Gastrocnemius medialis (tissue), 4 donors: Measurements from ENCODE around the gene POPDC2. TPM values are rescaled to one million over a fixed set of nuclear protein-coding genes. Genes with fewer than 3 reads are reported as not detected.

Experiments
- ATAC-seq, 2 donors: fragments of 150-250 bp; one replicate each; pipeline ENCODE4 v1.9.1; 2016
- DNase-seq, 2 donors: peaks; one replicate each; pipeline ENCODE4 v3.0.0-alpha.2; 2019
- H3K27ac ChIP-seq, 4 donors: fragments of 200-600 bp; sonication (generic); 1 replicate in 1 of 4; 2 replicates in 3 of 4; pipeline ENCODE4 v1.5.1; 2016 to 2018; ENCODE audit warnings: mild to moderate bottlenecking in 2 of 4, moderate library complexity in 1 of 4
- H3K27me3 ChIP-seq, 3 donors: fragments of 200-600 bp; sonication (generic) in 2 of 3; 1 replicate in 1 of 3; 2 replicates in 2 of 3; pipeline versions ENCODE4 v1.5.1 to v1.6.0; 2016 to 2019; ENCODE audit warnings: mild to moderate bottlenecking in 1 of 3, moderate library complexity in 1 of 3
- H3K36me3 ChIP-seq, 2 donors: fragments of 200-600 bp; sonication (generic) in 1 of 2; one replicate each; pipeline ENCODE4 v1.5.1; 2017 to 2018
- H3K4me1 ChIP-seq, 2 donors: fragments of 200-600 bp; sonication (generic) in 1 of 2; one replicate each; pipeline ENCODE4 v1.5.1; 2016 to 2017; ENCODE audit warnings: mild to moderate bottlenecking in 2 of 2
- H3K4me3 ChIP-seq, 4 donors: fragments of 200-600 bp; sonication (generic) in 3 of 4; 1 replicate in 1 of 4; 2 replicates in 3 of 4; pipeline ENCODE4 v1.5.1; 2016 to 2019; ENCODE audit warnings: mild to moderate bottlenecking in 2 of 4
- H3K9me3 ChIP-seq, 3 donors: fragments of 200-600 bp; sonication (generic) in 2 of 3; 1 replicate in 1 of 3; 2 replicates in 2 of 3; pipeline ENCODE4 v1.5.1; 2016 to 2019
- POLR2A ChIP-seq, 2 donors: fragments of 450-650 bp; IDR thresholded peaks; one replicate each; pipeline ENCODE4 v1.6.1; 2017; ENCODE audit warnings: antibody characterized with exemption in 2 of 2, mild to moderate bottlenecking in 2 of 2, moderate library complexity in 2 of 2
- in situ Hi-C, 4 donors: fragments of 200-750 bp; cut with MboI; loops; one replicate each; pipeline versions ENCODE4 v1.15.0 to v1.8.0; 2017; ENCODE audit warnings: low sequenced_read_pairs in 4 of 4
- intact Hi-C: fragments of 100-400 bp; cut with DNase I; formaldehyde crosslinking; loops from one replicate; pipeline ENCODE4 v1.15.1; 2023; ENCODE audit warnings: low total_unique reads
- total RNA-seq, 4 donors: library from RNA; depleted of rRNA; stranded (reverse); fragments of >200 nt; gene quantifications; one replicate each; pipeline versions ENCODE4 v1.1.0 to v1.2.3, GENCODE V29; 2016
- TF ChIP-seq, protein P1 (sequence below), 5 experiments: fragments of 450-650 bp in 3 of 5; fragments of 200-600 bp in 2 of 5; sonication (generic) in 2 of 5; IDR thresholded peaks in 4 of 5; conservative IDR thresholded peaks in 1 of 5; 1 replicate in 4 of 5; 2 replicates in 1 of 5; pipeline ENCODE4 v1.5.1; 2016 to 2019; ENCODE audit warnings: antibody characterized with exemption in 5 of 5, mild to moderate bottlenecking in 3 of 5, moderate library complexity in 3 of 5

Gene POPDC2
- total RNA-seq, 4 donors from 2014 or later: 7.8 to 38.9 (median 30.3) TPM

DNA sequence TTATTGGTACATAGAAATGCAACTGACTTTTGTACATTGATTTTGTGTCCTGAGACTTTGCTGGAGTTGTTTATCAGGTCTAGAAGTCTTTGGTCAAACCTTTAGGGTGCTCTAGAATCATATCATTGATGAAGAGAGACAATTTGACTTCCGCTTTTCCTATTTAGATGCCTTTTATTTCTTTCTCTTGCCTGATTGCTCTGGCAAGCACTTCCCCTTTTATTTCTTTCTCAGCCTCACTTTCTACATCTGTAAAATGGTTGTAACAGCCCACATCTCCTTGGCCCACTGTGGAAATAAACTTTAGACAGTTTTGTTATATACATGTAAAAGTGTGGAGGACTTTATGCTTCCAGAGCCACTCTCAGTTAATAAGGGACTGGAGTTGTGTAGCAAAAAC, 48.7 kb downstream of the POPDC2 start:
- DNase-seq: no peak
- H3K4me1 ChIP-seq: no peaks in the 10 kb centered on the region
- H3K9me3 ChIP-seq: no peaks in the 10 kb centered on the region
- intact Hi-C loops (no loop called here), in situ Hi-C loops (no loop called here)
- ATAC-seq: no peak
- no peaks in the 10 kb centered on the region for H3K27me3 ChIP-seq
- H3K27ac ChIP-seq: no peak overlapping the region
- TF ChIP-seq, protein P1, sequence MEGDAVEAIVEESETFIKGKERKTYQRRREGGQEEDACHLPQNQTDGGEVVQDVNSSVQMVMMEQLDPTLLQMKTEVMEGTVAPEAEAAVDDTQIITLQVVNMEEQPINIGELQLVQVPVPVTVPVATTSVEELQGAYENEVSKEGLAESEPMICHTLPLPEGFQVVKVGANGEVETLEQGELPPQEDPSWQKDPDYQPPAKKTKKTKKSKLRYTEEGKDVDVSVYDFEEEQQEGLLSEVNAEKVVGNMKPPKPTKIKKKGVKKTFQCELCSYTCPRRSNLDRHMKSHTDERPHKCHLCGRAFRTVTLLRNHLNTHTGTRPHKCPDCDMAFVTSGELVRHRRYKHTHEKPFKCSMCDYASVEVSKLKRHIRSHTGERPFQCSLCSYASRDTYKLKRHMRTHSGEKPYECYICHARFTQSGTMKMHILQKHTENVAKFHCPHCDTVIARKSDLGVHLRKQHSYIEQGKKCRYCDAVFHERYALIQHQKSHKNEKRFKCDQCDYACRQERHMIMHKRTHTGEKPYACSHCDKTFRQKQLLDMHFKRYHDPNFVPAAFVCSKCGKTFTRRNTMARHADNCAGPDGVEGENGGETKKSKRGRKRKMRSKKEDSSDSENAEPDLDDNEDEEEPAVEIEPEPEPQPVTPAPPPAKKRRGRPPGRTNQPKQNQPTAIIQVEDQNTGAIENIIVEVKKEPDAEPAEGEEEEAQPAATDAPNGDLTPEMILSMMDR (IDR thresholded peaks at IDR 0.05 in 4 of 5, conservative IDR thresholded peaks at IDR 0.05 in 1 of 5): no peak
- no peak for TF ChIP-seq POLR2A (IDR thresholded peaks at IDR 0.05)
- no peaks in the 10 kb centered on the region for H3K36me3 ChIP-seq
- no peak overlapping the region for H3K4me3 ChIP-seq

DNA sequence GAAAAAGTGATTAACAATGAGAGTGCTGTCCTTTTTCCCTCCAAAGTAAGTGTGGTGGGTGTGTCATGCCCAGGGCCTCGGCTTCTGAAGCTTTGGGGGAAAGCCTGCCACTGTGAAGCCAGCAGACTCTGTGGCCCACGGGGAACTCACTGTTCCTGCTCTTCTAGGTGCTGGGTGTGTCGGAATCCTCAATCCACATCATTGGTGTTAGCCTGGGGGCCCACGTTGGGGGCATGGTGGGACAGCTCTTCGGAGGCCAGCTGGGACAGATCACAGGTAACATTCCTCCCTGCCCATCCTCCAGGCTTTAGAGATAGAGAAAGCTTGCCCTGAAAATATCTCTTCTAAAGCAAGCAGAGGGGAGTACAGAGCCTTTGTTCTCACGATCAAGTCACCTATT, 51.1 kb downstream of the POPDC2 start:
- TF ChIP-seq, protein P1 (IDR thresholded peaks at IDR 0.05 in 4 of 5, conservative IDR thresholded peaks at IDR 0.05 in 1 of 5): no peak
- TF ChIP-seq POLR2A (IDR thresholded peaks at IDR 0.05): no peak
- no peak overlapping the region for H3K27ac ChIP-seq
- no peak for ATAC-seq
- no peak for DNase-seq
- no peaks in the 10 kb centered on the region for H3K27me3 ChIP-seq
- H3K4me1 ChIP-seq: no peaks in the 10 kb centered on the region
- H3K36me3 ChIP-seq: no peaks in the 10 kb centered on the region
- no peak overlapping the region for H3K4me3 ChIP-seq
- intact Hi-C loops (no loop called here), in situ Hi-C loops (no loop called here)
- H3K9me3 ChIP-seq: no peaks in the 10 kb centered on the region

DNA sequence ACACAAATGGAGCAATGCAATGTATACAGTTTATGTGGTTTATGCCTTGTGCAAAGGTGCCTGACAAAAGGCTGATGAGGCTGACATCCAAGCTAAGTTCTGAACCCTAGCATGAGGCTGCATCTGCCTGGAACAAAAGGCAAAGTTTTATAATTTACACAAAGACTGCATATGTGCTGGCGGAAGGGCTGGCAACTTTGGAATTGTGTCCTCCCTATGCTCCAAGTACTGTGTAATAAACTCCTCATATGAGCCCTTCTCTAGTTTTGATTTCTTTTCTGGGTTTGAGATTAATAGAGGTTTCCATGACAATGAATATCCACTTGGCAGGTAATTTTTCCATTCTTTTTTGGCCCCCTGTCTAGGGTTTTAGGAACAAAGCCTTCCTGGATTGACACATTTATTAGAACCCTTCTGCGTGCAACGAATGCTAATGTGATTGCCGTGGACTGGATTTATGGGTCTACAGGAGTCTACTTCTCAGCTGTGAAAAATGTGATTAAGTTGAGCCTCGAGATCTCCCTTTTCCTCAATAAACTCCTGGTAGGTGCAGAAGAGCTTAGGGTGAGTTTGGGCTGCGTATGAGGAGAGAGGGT, 51.9 kb downstream of the POPDC2 start:
- Histone ChIP-seq H3K27ac (no peak overlapping the region), H3K36me3 (no peaks in the 10 kb centered on the region), H3K9me3 (no peaks in the 10 kb centered on the region), H3K27me3 (no peaks in the 10 kb centered on the region), H3K4me3 (no peak overlapping the region), H3K4me1 (no peaks in the 10 kb centered on the region)
- intact Hi-C loops: no loop called here
- no peak for TF ChIP-seq POLR2A (IDR thresholded peaks at IDR 0.05)
- TF ChIP-seq, protein P1 (IDR thresholded peaks at IDR 0.05 in 4 of 5, conservative IDR thresholded peaks at IDR 0.05 in 1 of 5): no peak
- in situ Hi-C loops: no loop called here
- no peak for ATAC-seq
- DNase-seq: no peak

DNA sequence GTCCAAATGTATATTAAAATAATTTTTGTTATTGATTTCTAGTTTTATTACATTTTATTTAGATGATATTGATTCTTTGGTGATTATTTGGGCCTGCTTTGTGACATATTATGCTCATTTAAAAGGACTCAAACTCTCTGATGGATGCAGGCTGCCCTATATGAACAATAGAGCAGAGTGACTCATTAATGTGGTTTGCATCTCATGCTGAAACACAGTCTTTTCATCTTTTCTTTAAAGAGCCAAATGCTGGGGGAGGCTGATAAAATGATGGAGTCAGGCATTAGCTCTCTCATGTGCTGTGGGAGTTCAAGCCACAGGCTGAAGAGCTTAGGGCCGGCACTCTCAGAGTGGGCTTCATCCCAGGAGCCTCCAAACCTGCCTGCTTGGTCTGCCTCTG, 55.5 kb downstream of the POPDC2 start:
- ATAC-seq (no peak), DNase-seq (no peak)
- H3K27me3 ChIP-seq: no peaks in the 10 kb centered on the region
- in situ Hi-C loops: no loop called here
- no peaks in the 10 kb centered on the region for H3K4me1 ChIP-seq
- H3K9me3 ChIP-seq: no peaks in the 10 kb centered on the region
- TF ChIP-seq, protein P1 (IDR thresholded peaks at IDR 0.05 in 4 of 5, conservative IDR thresholded peaks at IDR 0.05 in 1 of 5): no peak
- H3K4me3 ChIP-seq: no peak overlapping the region
- no peak overlapping the region for H3K27ac ChIP-seq
- H3K36me3 ChIP-seq: no peaks in the 10 kb centered on the region
- intact Hi-C loops: no loop called here

DNA sequence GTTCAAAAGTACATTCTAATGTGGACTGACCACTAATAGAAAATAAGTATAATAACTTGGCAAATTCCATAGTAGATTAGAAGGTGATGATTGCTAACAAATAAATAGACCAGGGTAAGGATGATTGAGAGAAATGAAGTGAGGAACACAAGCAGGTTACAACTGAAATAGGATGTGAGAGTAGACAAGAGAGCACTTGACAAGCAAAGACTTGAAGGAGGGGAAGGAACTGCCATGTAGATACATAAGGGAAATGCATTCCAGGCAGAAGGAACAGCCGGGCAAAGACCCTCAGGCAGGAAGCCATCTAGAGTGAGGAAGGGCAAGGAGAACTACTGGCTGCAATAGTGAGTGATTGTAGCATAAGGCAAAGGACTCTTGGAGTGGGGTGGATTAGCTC, 57.7 kb downstream of the POPDC2 start:
- Histone ChIP-seq H3K4me1 (peaks cover 14 to 19% of the 10 kb centered on the region in 2 donors), H3K36me3 (no peaks in the 10 kb centered on the region), H3K27me3 (no peaks in the 10 kb centered on the region), H3K9me3 (no peaks in the 10 kb centered on the region), H3K27ac (no peak overlapping the region), H3K4me3 (no peak overlapping the region)
- DNase-seq (no peak), ATAC-seq (no peak)
- TF ChIP-seq POLR2A (IDR thresholded peaks at IDR 0.05): no peak
- TF ChIP-seq, protein P1 (IDR thresholded peaks at IDR 0.05 in 4 of 5, conservative IDR thresholded peaks at IDR 0.05 in 1 of 5): no peak
- in situ Hi-C loops: no loop called here
- intact Hi-C loops: no loop called here
